HG03520 (cell line): Measurements from ENCODE around the gene FOXP1.

Experiments used
- ATAC-seq: cut with Tn5 transposase; IDR thresholded peaks from one replicate; pipeline ENCODE4 v1.9.1; 2021; ENCODE audit warnings: mild to moderate bottlenecking, moderate library complexity; ENCODE audit not compliant: unreplicated experiment

FOXP1 gene

GRCh38 chr3:71288269-71288930 lies 295.1 kb downstream of the FOXP1 start:
- no peak for ATAC-seq

- ATAC-seq: no peak
Observed at GRCh38 chr3:71285086-71285485, 298.4 kb downstream of the FOXP1 start.

GRCh38 chr3:71282976-71283375 lies 300.6 kb downstream of the FOXP1 start:
- ATAC-seq: no peak

- ATAC-seq: no peak
Observed at GRCh38 chr3:71281280-71281679, 302.2 kb downstream of the FOXP1 start.

DNA sequence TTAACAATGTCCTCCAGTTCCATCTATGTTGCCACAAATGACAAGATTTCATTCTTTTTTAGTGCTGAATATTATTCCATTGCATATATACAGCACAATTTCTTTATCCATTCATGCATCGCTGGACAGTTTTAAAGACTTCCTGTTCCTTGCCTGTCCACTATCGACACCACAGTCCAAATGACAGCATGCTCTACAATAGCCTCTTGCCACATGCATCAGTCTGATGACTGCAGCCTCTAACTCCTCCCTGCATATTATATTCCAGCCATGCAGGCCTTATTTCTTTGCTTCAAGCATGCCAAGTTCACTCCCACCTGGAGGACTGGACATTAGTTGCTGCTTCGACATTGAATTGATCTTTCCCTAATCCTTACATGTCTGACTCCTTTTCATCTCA lies 306.2 kb downstream of the FOXP1 start:
- ATAC-seq: no peak

DNA sequence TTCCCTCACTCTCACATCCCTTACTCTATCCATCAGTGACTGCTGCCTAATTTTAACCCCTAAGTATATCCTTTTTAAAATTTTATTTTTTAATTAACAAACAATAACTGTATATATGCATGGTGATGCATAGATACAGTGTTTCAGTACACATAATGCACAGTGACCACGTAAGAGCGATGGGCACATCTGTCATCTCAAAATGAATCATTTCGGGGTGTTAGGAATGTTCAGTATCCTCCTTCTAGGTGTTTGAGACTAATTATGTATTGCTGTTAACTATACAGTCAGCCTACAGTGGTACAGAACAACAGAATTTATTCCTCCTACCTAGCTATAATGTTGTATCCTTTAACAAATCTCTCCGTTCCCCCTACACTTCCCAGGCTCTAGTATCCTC lies 307.0 kb downstream of the FOXP1 start:
- no peak for ATAC-seq

- ATAC-seq: no peak
Observed at GRCh38 chr3:71273453-71273852, 310.1 kb downstream of the FOXP1 start.

GRCh38 chr3:71271596-71271995 lies 311.9 kb downstream of the FOXP1 start:
- no peak for ATAC-seq

DNA sequence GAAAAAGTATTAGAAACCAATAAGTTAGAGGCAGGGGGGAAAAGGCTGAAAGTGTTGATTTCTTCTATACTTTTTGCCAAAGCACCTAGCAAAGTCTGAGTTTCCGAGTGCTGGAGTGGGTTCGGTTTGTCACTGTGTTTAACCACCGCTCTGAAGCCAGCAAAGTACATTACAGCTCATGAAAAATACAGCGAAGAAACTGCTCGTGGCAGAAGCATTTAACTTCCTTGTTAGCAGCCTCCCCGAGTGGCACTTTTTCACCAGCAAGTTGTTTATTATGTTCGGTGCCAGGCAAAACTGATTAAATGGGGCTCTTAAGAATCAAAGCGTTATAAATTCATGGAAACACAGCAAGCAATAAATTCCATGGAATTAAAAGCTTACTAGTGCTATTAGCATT lies 313.6 kb downstream of the FOXP1 start:
- no peak for ATAC-seq

DNA sequence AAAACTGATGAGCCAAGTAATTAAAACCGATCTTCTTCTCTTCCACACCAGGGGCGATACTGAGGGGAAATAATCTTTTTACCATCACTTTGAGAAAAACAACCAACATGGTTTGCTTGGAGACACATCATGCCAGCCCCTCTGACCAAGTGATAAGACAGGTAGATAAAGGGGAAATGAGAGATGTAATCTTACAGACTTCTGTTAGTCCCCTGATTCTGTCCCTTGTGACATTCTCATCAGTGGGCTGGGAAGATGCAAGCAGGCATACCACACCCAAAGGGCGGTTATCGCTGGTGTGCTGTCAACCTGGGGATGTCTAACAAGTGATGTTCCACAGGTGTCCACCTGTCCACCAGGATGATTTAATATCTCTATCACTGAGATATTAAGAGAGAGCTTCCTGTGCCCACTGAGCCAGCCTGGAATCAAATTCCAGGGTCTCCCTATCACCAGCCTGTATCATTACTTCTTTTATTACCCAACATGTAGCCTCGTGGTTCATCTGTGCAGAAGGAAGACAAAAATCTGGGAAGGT lies 315.0 kb downstream of the FOXP1 start:
- no peak for ATAC-seq

DNA sequence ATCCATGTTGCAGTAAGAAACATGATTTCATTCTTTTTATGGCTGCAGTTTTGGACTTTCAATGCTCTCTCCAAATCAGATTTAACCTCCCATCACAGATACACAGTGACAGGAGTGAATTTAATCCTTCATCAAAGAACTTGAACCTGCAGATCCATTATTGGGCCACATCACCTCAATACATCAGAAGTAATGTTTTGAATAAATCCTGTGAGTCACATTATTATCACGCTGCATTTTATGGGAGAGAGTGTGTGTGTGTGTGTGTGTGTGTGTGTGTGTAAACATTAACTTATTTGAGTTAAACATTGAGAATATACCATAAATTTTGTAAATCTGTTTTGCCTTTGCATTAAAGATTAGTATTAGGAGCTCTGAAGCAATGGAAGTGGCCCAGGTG lies 316.7 kb downstream of the FOXP1 start:
- no peak for ATAC-seq

DNA sequence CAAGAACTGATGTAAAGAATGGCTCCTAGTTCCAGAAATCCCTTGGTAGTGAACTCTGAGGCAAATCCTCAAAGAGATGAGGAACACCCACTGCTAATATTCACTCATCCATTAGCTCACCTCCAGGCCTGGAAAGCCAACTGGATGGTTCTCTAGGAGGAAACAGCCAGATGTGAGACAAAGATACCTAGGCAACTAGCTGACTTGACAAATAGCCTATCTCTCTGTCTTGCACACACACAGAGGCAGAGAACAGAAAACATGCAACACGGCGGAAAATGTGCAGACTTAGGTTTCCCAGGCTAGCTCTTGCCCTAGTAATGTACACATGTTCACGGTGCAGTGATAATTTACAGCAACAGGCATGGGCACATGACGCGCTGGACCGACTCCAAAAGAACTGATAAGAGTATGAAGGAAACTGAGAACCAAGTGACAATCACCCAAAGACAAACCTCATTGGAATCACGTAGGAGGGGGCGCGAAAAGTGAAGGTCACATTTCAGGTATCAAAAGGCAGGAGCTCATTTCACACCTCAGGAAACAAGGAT lies 318.1 kb downstream of the FOXP1 start:
- ATAC-seq: no peak

DNA sequence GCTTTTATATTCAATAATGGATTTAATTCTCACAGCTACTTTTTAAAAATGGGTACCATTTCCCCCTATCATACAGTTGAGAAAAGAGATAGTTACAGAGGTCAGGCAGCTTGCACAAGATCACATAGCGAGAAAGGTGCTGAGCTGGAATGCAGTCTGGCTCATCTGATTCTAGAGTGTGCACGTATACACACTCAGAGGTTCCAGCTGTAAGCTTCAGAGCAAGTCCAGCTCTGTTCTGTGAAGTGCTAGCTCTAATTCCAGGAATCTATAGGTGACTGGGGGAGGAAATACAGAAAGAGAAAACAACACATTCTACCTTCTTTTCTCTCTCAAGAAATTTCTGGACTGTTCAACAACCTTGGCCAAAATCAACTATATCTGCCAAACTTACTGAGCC lies 318.7 kb downstream of the FOXP1 start:
- no peak for ATAC-seq

- no peak for ATAC-seq
Observed at GRCh38 chr3:71262364-71263265, 320.9 kb downstream of the FOXP1 start.

DNA sequence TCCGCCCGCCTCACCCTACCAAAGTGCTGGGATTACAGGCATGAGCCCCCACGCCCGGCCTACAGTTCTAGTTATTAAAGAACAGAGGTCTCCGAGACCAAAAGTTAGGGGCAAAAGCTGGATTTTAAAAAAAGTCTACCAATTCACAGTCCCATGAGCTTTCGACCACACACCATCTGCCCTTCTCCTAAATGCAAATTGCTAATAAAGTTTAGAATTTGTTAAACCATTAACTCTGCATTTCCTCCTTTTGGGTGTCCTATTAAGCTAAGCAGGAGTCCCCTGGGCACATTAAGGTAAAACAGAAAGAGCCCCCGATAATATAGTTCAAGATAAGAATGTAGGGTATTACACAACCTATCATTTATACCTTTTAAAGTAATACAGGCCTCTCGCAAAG lies 322.7 kb downstream of the FOXP1 start:
- ATAC-seq: no peak

DNA sequence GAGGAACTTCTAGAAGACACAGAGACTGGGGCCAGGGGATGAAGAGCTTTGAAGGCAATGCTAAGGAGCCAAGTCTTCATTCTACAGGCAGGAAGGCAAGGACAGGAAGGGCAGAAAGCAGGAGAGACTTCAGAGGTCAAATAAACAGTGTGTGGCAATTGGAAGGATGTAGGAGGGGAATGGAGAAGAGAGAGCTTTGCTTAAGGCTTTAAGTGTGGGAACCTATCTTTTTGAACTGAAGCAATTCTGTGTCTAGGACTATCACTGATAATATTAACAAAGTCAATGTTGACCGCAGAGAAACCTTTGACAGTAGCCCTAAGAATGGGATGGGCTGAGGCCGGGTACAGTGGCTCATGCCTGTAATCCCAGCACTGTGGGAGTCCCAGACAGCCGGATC lies 325.0 kb downstream of the FOXP1 start:
- no peak for ATAC-seq

GRCh38 chr3:71258116-71258515 lies 325.4 kb downstream of the FOXP1 start:
- no peak for ATAC-seq

GRCh38 chr3:71255498-71255897 lies 328.0 kb downstream of the FOXP1 start:
- no peak for ATAC-seq

DNA sequence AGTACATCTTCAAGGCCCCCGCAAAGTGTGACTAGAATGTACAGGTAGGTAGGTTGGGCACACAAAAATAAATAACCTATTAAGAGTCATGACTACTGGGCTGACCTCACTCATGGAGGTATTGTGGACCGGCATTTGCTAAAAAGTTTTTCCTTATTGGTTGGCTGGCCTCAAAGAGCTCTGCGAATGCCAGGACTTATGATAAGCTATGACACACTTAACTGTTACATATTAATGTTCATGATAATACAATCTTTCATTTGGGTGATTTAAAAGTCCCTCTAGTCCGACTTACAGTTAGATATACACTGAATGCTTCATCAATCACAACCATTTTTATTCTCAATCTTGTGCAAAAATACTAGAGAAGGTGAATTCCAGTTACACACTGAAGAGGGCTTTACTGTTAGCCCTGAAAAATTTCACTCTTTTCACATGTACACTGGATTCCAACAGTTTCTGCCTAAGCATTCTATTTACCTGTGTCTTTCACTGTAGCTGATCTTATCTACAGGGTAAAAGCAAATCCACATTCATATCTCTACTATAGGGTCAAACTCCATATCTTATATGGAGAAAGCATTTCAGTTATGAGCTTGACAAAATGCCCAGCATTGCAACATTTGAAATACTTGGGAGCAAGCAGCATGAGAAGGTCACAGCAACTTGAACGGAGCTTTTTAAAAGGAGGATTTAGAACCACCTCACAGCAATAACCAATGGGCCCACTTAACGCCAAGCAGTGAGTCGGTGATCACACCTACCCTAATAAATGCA lies 329.1 kb downstream of the FOXP1 start:
- no peak for ATAC-seq

DNA sequence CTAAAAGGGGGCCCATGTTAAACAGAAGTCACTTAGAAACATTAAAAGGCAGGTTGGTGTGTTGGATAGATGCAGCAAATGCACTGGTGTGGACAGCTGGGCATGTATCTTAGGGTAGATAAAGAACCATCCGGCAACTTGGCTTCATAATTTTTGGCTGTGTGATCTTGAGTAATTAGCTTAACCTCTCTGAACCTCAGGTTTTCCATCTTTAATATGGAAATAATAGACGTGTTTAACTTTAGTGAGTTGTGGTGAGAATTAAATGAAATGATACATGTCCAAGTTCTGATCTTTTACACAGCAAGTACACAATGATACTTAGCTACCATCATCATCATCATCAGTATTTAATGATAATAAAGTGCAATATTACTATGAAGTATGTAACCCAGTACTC lies 330.4 kb downstream of the FOXP1 start:
- no peak for ATAC-seq

GRCh38 chr3:71252466-71252865 lies 331.1 kb downstream of the FOXP1 start:
- ATAC-seq: no peak
